MM.1S (cell line): ENCODE results near the gene BICRAL.

Source experiments
- DNase-seq: peaks from one replicate; pipeline ENCODE4 v3.0.0-alpha.2; 2015
- H2AFZ ChIP-seq: fragments of 300-600 bp; sonication (generic); 2 replicates; pipeline ENCODE4 v1.6.0; 2016; ENCODE audit warnings: antibody characterized with exemption, low read length
- H3F3A ChIP-seq: fragments of 300-600 bp; sonication (generic); 2 replicates; pipeline ENCODE4 v1.6.1; 2016; ENCODE audit warnings: mild to moderate bottlenecking, antibody characterized with exemption, low read length, moderate library complexity, mixed read lengths; ENCODE audit not compliant: insufficient read depth
- H3K27ac ChIP-seq: fragments of 300-600 bp; sonication (generic); 2 replicates; pipeline ENCODE4 v1.5.1; 2016; ENCODE audit warnings: mild to moderate bottlenecking, low read length
- H3K27me3 ChIP-seq: fragments of 300-600 bp; sonication (generic); replicated peaks from 2 replicates; pipeline ENCODE4 v1.6.0; 2016; ENCODE audit warnings: low read length; ENCODE audit not compliant: insufficient read depth
- H3K36me3 ChIP-seq: fragments of 300-600 bp; sonication (generic); replicated peaks from 2 replicates; pipeline ENCODE4 v1.6.1; 2016; ENCODE audit warnings: mild to moderate bottlenecking, low read length, mixed read lengths; ENCODE audit not compliant: insufficient read depth
- H3K4me1 ChIP-seq: fragments of 300-600 bp; sonication (generic); 2 replicates; pipeline ENCODE4 v1.6.1; 2016; ENCODE audit warnings: low read length, mixed read lengths
- H3K4me2 ChIP-seq: fragments of 300-600 bp; sonication (generic); 2 replicates; pipeline ENCODE4 v1.6.0; 2016; ENCODE audit warnings: low read depth, low read length
- H3K4me3 ChIP-seq: fragments of 300-600 bp; sonication (generic); 2 replicates; pipeline ENCODE4 v1.5.1; 2016; ENCODE audit warnings: low read length, mixed read lengths
- H3K79me2 ChIP-seq: fragments of 300-600 bp; sonication (generic); 2 replicates; pipeline ENCODE4 v1.6.1; 2016; ENCODE audit warnings: mixed run types, low read length, mixed read lengths
- H3K9ac ChIP-seq: fragments of 300-600 bp; sonication (generic); 2 replicates; pipeline ENCODE4 v1.6.1; 2016; ENCODE audit warnings: low read length, mixed read lengths
- H3K9me2 ChIP-seq: fragments of 300-600 bp; sonication (generic); replicated peaks from 2 replicates; pipeline ENCODE4 v1.6.1; 2016; ENCODE audit warnings: mild to moderate bottlenecking, low read length, mixed read lengths; ENCODE audit not compliant: insufficient read depth
- H3K9me3 ChIP-seq: fragments of 300-600 bp; sonication (generic); replicated peaks from 2 replicates; pipeline ENCODE4 v1.6.1; 2016; ENCODE audit warnings: mild to moderate bottlenecking, low read length, mixed read lengths; ENCODE audit not compliant: insufficient read depth
- H4K20me1 ChIP-seq: fragments of 300-600 bp; sonication (generic); 2 replicates; pipeline ENCODE4 v1.6.1; 2016; ENCODE audit warnings: mild to moderate bottlenecking, low read length, moderate library complexity, mixed read lengths; ENCODE audit not compliant: insufficient read depth
- EZH2 ChIP-seq: fragments of 300-600 bp; sonication (generic); optimal IDR thresholded peaks from 2 replicates; pipeline ENCODE3; 2017; ENCODE audit warnings: low read depth, mild to moderate bottlenecking, antibody characterized with exemption, low read length, mixed read lengths
- EZH2phosphoT487 ChIP-seq: fragments of 300-600 bp; sonication (generic); IDR thresholded peaks from 2 replicates; pipeline ENCODE4 v1.6.1; 2018; ENCODE audit warnings: antibody characterized with exemption, low read length
- TF ChIP-seq, protein P1 (sequence below): fragments of 300-600 bp; sonication (generic); IDR thresholded peaks from 2 replicates; pipeline ENCODE4 v1.5.1; 2016; ENCODE audit warnings: antibody characterized with exemption, low read length, mixed read lengths

BICRAL gene

DNA sequence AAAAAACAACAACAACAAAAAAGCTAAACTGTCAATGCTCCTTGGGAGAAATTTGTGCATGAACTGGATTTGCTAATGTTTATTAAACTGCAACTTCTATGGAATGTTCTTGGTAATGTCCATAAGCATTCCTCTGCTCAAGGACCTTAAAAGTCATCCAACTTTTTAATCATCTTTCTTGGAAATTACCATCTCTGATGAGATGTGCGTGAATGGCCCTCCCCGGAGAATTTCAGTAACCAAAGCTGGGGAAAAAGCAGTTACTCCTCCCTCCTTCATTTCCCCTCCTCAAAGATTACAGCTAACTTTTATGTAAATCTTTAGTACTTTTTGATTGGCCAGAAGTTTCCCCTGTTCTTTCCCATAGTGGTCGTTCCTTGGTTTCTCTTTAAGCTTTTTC is 41.1 kb upstream of the BICRAL start:
- Histone ChIP-seq H3K79me2 (peaks cover 19% of the 10 kb centered on the region), H3F3A (peaks cover 5% of the 10 kb centered on the region; the same call in 1 of the 2 replicates), H4K20me1 (no peaks in the 10 kb centered on the region), H3K4me3 (no peak overlapping the region), H3K4me1 (no peaks in the 10 kb centered on the region), H2AFZ (no peak overlapping the region), H3K9me3 (no peaks in the 10 kb centered on the region), H3K27me3 (no peaks in the 10 kb centered on the region), H3K9ac (no peak overlapping the region), H3K9me2 (no peaks in the 10 kb centered on the region), H3K36me3 (no peaks in the 10 kb centered on the region), H3K4me2 (no peak overlapping the region), H3K27ac (no peak overlapping the region)
- no peak for DNase-seq
- TF ChIP-seq, protein P1, sequence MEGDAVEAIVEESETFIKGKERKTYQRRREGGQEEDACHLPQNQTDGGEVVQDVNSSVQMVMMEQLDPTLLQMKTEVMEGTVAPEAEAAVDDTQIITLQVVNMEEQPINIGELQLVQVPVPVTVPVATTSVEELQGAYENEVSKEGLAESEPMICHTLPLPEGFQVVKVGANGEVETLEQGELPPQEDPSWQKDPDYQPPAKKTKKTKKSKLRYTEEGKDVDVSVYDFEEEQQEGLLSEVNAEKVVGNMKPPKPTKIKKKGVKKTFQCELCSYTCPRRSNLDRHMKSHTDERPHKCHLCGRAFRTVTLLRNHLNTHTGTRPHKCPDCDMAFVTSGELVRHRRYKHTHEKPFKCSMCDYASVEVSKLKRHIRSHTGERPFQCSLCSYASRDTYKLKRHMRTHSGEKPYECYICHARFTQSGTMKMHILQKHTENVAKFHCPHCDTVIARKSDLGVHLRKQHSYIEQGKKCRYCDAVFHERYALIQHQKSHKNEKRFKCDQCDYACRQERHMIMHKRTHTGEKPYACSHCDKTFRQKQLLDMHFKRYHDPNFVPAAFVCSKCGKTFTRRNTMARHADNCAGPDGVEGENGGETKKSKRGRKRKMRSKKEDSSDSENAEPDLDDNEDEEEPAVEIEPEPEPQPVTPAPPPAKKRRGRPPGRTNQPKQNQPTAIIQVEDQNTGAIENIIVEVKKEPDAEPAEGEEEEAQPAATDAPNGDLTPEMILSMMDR, result no peak
- TF ChIP-seq EZH2, result no peak
- no peak for TF ChIP-seq EZH2phosphoT487

DNA sequence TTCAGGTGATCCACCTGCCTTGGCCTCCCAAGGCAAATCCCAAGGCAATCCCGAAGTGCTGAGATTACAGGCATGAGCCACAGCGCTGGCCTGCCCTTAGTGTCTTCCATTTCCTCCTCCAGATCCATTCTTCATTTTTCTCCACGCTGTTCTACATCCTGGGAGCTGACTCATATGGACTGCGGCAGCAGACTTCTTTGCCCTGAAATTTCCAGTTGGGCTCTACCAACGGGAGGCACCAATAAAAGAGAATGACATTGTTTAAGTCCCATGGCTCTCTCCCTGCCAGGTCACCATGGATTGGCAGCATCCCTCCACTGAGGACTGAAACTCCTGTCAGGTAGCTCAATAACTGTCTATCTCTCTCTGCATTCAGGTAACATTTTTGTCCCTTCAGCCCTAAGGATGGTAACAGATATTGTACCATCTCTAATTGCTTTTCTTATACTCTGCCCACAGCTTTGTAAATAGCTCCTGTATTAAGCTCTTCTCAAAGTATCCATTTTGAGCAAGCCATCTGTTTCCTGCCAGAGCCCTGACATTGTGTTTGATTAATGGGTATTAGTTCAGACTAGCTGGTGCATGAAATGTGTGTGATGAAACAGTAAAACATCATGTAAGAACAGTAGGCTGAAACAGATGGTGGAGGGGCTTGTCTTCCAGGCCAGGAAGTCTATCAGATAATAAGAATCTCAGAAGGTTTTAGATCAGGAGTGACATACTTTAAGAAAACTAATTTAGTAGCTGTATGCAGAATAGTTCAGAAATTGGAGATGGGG is 39.5 kb upstream of the BICRAL start:
- Histone ChIP-seq H3K4me1 (no peaks in the 10 kb centered on the region), H3K9ac (no peak overlapping the region)

DNA sequence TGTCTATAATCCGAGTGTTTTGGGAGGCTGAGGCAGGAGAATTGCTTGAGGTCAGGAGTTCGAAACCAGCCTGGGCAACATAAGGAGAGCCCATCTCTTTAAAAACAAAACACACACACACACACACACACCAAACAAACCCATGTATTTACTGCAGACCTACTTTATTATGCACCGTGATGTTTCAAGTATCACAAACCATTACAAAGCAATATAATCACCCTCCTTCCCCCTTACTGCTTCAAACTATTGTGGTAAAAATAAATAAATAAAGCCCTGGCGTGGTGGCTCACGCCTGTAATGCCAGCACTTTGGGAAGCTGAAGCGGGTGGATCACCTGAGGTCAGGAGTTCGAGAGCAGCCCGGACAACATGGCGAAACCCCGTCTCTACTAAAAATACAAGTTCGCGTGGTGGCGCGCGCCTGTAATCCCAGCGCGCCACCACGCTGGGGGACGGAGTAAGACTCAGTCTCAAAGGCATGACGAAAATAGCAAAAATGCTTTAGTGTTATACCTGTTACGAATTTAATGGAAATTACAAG is 37.4 kb upstream of the BICRAL start:
- Histone ChIP-seq H4K20me1 (no peaks in the 10 kb centered on the region), H3K79me2 (peaks cover 28% of the 10 kb centered on the region), H3K4me1 (no peaks in the 10 kb centered on the region), H3K9me2 (no peaks in the 10 kb centered on the region), H3K27ac (no peak overlapping the region), H3F3A (peaks cover 14% of the 10 kb centered on the region), H2AFZ (no peak overlapping the region), H3K36me3 (no peaks in the 10 kb centered on the region), H3K9me3 (no peaks in the 10 kb centered on the region), H3K4me3 (peak overlapping the region; percentile 90), H3K4me2 (peak overlapping the region; percentile 92), H3K9ac (no peak overlapping the region; the same call in 1 of the 2 replicates), H3K27me3 (no peaks in the 10 kb centered on the region)
- TF ChIP-seq, protein P1, result no peak
- no peak for TF ChIP-seq EZH2
- no peak for TF ChIP-seq EZH2phosphoT487
- DNase-seq, result no peak

More for the DNA sequence above, 39.5 kb upstream of the BICRAL start:
- no peaks in the 10 kb centered on the region for H4K20me1 ChIP-seq
- no peaks in the 10 kb centered on the region for H3K9me3 ChIP-seq
- DNase-seq, result no peak
- TF ChIP-seq, protein P1, result no peak
- TF ChIP-seq EZH2phosphoT487 (no peak), EZH2 (no peak)
- no peak overlapping the region for H3K4me2 ChIP-seq
- H3K4me3 ChIP-seq, result no peak overlapping the region
- H3K36me3 ChIP-seq, result no peaks in the 10 kb centered on the region
- no peak overlapping the region for H3K27ac ChIP-seq
- H3K27me3 ChIP-seq, result no peaks in the 10 kb centered on the region
- no peak overlapping the region for H2AFZ ChIP-seq
- peaks cover 20% of the 10 kb centered on the region for H3K79me2 ChIP-seq
- no peaks in the 10 kb centered on the region for H3K9me2 ChIP-seq
- H3F3A ChIP-seq, result peaks cover 14% of the 10 kb centered on the region
